Measurements from ENCODE around the gene EIF4B. TPM values are rescaled to one million over a fixed set of nuclear protein-coding genes. Genes with fewer than 3 reads are reported as not detected.
"Not testable (repeated sequence)": the region's sequence is repeated elsewhere in the genome, so short reads cannot be mapped to it uniquely, and the experiment has no call there.

EIF4B gene
- total and polyA plus RNA-seq, 3 experiments from 2014 or later = 114 to 660 (median 644) TPM

DNA sequence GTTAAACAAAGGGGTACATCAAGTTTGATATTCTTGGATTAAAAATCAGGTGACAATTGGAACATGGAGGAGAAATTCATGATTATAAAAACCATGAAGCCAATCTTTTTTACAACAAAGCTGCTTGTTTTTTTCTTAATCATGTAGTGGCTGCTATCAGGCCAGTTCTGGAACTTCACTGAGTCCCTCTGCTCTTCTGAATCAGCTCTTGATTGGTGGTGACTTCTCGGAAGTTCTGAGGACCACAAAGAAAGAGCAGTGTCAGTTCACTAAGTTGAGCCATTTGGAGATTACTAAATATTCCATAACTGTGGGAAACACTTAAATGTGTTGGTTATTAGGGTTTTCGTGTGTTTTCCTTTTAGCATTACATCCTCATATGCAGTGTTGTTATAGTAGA is 8.5 kb downstream of the EIF4B start:
- no peaks in the 10 kb centered on the region for H3K27me3 ChIP-seq (ENCODE audit: insufficient read depth, low read length, poor library complexity, severe bottlenecking)
- ChIA-PET POLR2A (no interaction called here), CTCF (no interaction called here)
- Mint-ChIP-seq H3K27me3 (no peaks in the 10 kb centered on the region), H3K27ac (peak overlapping the region in 7 of 8 donors; percentile 1 to 55 (median 46)), H3K4me3 (no peak overlapping the region), H3K4me1 (peaks cover 41 to 58% (median 46%) of the 10 kb centered on the region in 3 donors), H3K9me3 (no peaks in the 10 kb centered on the region), H3K36me3 (peaks cover 7 to 72% (median 13%) of the 10 kb centered on the region in 3 donors)
- H3K36me3 ChIP-seq (ENCODE audit: insufficient read depth, low read length) = peaks cover 35% of the 10 kb centered on the region
- no peak overlapping the region for H3K27ac ChIP-seq (ENCODE audit: low read depth, low read length)
- DNase-seq = no peak
- peaks cover 23% of the 10 kb centered on the region for H3K4me1 ChIP-seq (ENCODE audit: insufficient read depth, low read length)
- H3K9me3 ChIP-seq (ENCODE audit: low read length) = no peaks in the 10 kb centered on the region
- no peak overlapping the region for H3K4me3 ChIP-seq (ENCODE audit: low read length)

DNA sequence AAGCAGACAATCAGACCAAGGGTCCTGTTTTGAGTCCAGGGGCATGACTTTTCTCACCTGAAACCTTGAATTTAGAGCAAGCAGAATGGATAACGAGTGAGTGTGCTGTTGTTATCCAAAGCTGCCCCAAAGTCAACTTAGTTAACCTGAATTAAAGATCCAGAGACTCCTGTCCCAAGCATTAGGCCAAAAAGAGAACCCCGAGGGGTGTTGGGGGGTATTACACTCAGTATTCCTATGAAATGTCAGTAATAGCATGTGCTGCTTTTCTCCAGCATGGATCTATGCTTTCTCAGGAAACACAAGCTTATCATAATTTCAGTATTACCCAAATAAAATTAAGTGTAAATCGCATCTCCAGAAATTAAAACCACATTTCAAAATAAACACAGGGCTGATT is 19.0 kb downstream of the EIF4B start:
- no peak for DNase-seq
- peaks cover 61% of the 10 kb centered on the region for H3K36me3 ChIP-seq (ENCODE audit: insufficient read depth, low read length)
- CTCF ChIA-PET = interaction anchor here (1.1 to 1.3 kb wide), 2 partner anchors 23 to 41 kb away, joined by 3 read pairs; no protein-coding TSS in a partner anchor
- Mint-ChIP-seq H3K4me1 (peaks cover 0 to 6% (median 2%) of the 10 kb centered on the region in 3 donors), H3K27ac (peak overlapping the region in 1 of 8 donors; percentile 14), H3K36me3 (peaks cover 20 to 84% (median 21%) of the 10 kb centered on the region in 3 donors), H3K9me3 (no peaks in the 10 kb centered on the region), H3K4me3 (no peak overlapping the region), H3K27me3 (no peaks in the 10 kb centered on the region)
- no peaks in the 10 kb centered on the region for H3K9me3 ChIP-seq (ENCODE audit: low read length)
- H3K27me3 ChIP-seq (ENCODE audit: insufficient read depth, low read length, poor library complexity, severe bottlenecking) = no peaks in the 10 kb centered on the region
- H3K27ac ChIP-seq (ENCODE audit: low read depth, low read length) = no peak overlapping the region
- H3K4me1 ChIP-seq (ENCODE audit: insufficient read depth, low read length) = no peaks in the 10 kb centered on the region
- POLR2A ChIA-PET = interaction anchor here (1.0 to 1.1 kb wide), 2 partner anchors 8 to 22 kb away, joined by 3 read pairs; no protein-coding TSS in a partner anchor
- H3K4me3 ChIP-seq (ENCODE audit: low read length) = no peak overlapping the region

GRCh38 chr12:53027014-53027413 is 20.8 kb downstream of the EIF4B start:
- H3K27me3 Mint-ChIP-seq; H3K4me3 ChIP-seq (ENCODE audit: low read length); DNase-seq; H3K4me1 ChIP-seq (ENCODE audit: insufficient read depth, low read length); H3K27me3 ChIP-seq (ENCODE audit: insufficient read depth, low read length, poor library complexity, severe bottlenecking); POLR2A ChIA-PET; H3K4me3 Mint-ChIP-seq; H3K27ac Mint-ChIP-seq; H3K4me1 Mint-ChIP-seq; H3K9me3 ChIP-seq (ENCODE audit: low read length); H3K9me3 Mint-ChIP-seq; H3K27ac ChIP-seq (ENCODE audit: low read depth, low read length): not testable (repeated sequence)
- peaks cover 24 to 83% (median 24%) of the 10 kb centered on the region in 3 donors for H3K36me3 Mint-ChIP-seq
- CTCF ChIA-PET = interaction anchor here (1.0 to 1.2 kb wide), 2 partner anchors 20 kb away, joined by 3 read pairs; no protein-coding TSS in a partner anchor
- H3K36me3 ChIP-seq (ENCODE audit: insufficient read depth, low read length) = peaks cover 56% of the 10 kb centered on the region

DNA sequence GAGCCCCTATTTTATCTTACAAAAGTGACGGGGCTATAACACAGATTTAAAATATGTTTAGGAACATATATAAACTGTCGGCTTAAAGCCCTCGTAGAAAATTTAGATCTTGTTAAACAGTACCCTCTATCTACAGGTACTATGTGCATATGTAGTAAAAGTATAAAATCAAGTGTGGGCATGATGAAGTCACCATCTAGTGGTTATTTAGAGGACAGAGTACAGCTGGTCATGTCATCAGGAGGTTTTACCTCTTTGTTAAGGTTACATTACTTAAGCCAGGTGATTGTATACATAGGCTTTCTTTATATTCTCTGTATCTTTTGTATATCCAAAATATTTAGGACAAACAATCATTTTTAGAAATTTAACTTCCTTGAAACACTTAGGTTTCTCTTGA is 25.4 kb downstream of the EIF4B start:
- peaks cover 13 to 81% (median 28%) of the 10 kb centered on the region in 3 donors for H3K36me3 Mint-ChIP-seq
- POLR2A ChIA-PET = interaction anchor here (0.6 kb wide), 1 partner anchor 469 kb away, joined by 3 read pairs; the partner anchor contains the start of gene TARBP2
- H3K9me3 ChIP-seq (ENCODE audit: low read length) = no peaks in the 10 kb centered on the region
- H3K27ac Mint-ChIP-seq = peak overlapping the region in 1 of 8 donors; percentile 94
- H3K4me1 Mint-ChIP-seq = peaks cover 0 to 6% (median 4%) of the 10 kb centered on the region in 3 donors
- no peaks in the 10 kb centered on the region for H3K9me3 Mint-ChIP-seq
- H3K4me3 ChIP-seq (ENCODE audit: low read length) = no peak overlapping the region
- H3K36me3 ChIP-seq (ENCODE audit: insufficient read depth, low read length) = peaks cover 43% of the 10 kb centered on the region
- DNase-seq = no peak
- CTCF ChIA-PET = interaction anchor here (0.9 kb wide), 1 partner anchor 51 kb away, joined by 3 read pairs; no protein-coding TSS in a partner anchor
- H3K27ac ChIP-seq (ENCODE audit: low read depth, low read length) = no peak overlapping the region
- H3K27me3 Mint-ChIP-seq = no peaks in the 10 kb centered on the region
- H3K4me3 Mint-ChIP-seq = no peak overlapping the region
- H3K27me3 ChIP-seq (ENCODE audit: insufficient read depth, low read length, poor library complexity, severe bottlenecking) = no peaks in the 10 kb centered on the region
- H3K4me1 ChIP-seq (ENCODE audit: insufficient read depth, low read length) = no peaks in the 10 kb centered on the region

- H3K27ac ChIP-seq (ENCODE audit: low read depth, low read length); H3K9me3 Mint-ChIP-seq; H3K9me3 ChIP-seq (ENCODE audit: low read length); DNase-seq; POLR2A ChIA-PET; H3K4me1 ChIP-seq (ENCODE audit: insufficient read depth, low read length); H3K27me3 ChIP-seq (ENCODE audit: insufficient read depth, low read length, poor library complexity, severe bottlenecking); H3K4me1 Mint-ChIP-seq; H3K27me3 Mint-ChIP-seq; H3K4me3 ChIP-seq (ENCODE audit: low read length): not testable (repeated sequence)
- CTCF ChIA-PET = interaction anchor here (0.7 kb wide), 1 partner anchor 14 kb away, joined by 3 read pairs; no protein-coding TSS in a partner anchor
- peak overlapping the region in 1 of 7 donors; percentile 23 for H3K4me3 Mint-ChIP-seq
- peaks cover 47% of the 10 kb centered on the region for H3K36me3 ChIP-seq (ENCODE audit: insufficient read depth, low read length)
- peak overlapping the region in 2 of 8 donors; percentile 46 to 56 for H3K27ac Mint-ChIP-seq
- peaks cover 7 to 82% (median 28%) of the 10 kb centered on the region in 3 donors for H3K36me3 Mint-ChIP-seq
These were observed 27.6 kb downstream of the EIF4B start for GRCh38 chr12:53033832-53034231.

- H3K36me3 ChIP-seq (ENCODE audit: insufficient read depth, low read length) = peaks cover 52% of the 10 kb centered on the region
- H3K27ac Mint-ChIP-seq = peak overlapping the region in 4 of 8 donors; percentile 46 to 74 (median 69)
- H3K9me3 ChIP-seq (ENCODE audit: low read length) = no peaks in the 10 kb centered on the region
- H3K9me3 Mint-ChIP-seq = no peaks in the 10 kb centered on the region
- CTCF ChIA-PET = interaction anchor here (0.7 to 1.4 kb wide), 2 partner anchors 13 to 18 kb away, joined by 3 to 4 read pairs; no protein-coding TSS in a partner anchor
- no peaks in the 10 kb centered on the region for H3K27me3 Mint-ChIP-seq
- H3K36me3 Mint-ChIP-seq = peaks cover 11 to 83% (median 32%) of the 10 kb centered on the region in 3 donors
- H3K4me1 Mint-ChIP-seq = peaks cover 11 to 14% (median 13%) of the 10 kb centered on the region in 3 donors
- POLR2A ChIA-PET = interaction anchor here (0.7 kb wide), 1 partner anchor 18 kb away, joined by 5 read pairs; no protein-coding TSS in a partner anchor
- no peak for DNase-seq
- H3K4me3 ChIP-seq (ENCODE audit: low read length) = no peak overlapping the region
- peaks cover 12% of the 10 kb centered on the region for H3K4me1 ChIP-seq (ENCODE audit: insufficient read depth, low read length)
- H3K27me3 ChIP-seq (ENCODE audit: insufficient read depth, low read length, poor library complexity, severe bottlenecking) = no peaks in the 10 kb centered on the region
- H3K27ac ChIP-seq (ENCODE audit: low read depth, low read length) = no peak overlapping the region
- H3K4me3 Mint-ChIP-seq = no peak overlapping the region
These were observed 28.2 kb downstream of the EIF4B start for GRCh38 chr12:53034459-53034858.

DNA sequence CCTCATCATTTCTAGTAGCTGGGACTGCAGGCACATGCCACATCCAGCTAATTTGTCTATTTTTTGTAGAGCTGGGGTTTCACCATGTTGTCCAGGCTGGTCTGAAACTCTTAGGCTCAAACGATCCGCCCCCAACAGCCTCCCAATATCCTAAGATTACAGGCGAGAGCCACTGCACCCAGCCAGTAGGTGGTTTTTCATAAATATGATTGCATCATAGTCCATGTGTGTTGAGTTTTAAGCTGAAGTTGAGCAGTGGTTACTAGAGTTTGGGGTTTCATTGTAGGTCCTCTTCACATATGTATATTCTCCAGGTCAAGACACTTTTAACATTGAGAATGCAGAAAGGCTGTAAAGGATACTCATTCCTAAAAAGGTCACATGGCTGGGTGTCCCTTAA is 30.5 kb downstream of the EIF4B start:
- peaks cover 6 to 85% (median 27%) of the 10 kb centered on the region in 3 donors for H3K36me3 Mint-ChIP-seq

DNA sequence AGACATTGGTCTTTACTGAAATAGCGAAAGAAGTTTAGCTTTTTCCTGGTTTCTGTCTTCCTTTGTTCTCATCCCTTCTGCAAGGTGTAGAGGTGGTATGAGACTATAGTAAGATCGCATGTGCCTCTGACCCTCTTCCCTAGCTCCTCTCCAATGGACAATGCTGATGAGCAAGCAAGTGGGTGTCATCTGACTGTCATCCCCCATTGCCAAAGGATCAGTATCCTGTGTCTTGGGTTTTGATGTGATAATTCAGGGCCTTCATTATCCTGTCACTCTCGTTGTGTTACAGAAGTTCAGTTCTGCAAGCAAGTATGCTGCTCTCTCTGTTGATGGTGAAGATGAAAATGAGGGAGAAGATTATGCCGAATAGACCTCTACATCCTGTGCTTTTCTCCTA is 33.6 kb downstream of the EIF4B start:
- H3K27ac ChIP-seq (ENCODE audit: low read depth, low read length) = no peak overlapping the region
- Mint-ChIP-seq H3K9me3 (no peaks in the 10 kb centered on the region), H3K27ac (peak overlapping the region in 1 of 8 donors; percentile 49), H3K4me3 (peak overlapping the region in 2 of 7 donors; percentile 19 to 56), H3K36me3 (peaks cover 6 to 66% (median 13%) of the 10 kb centered on the region in 3 donors), H3K27me3 (peaks cover 0 to 1% of the 10 kb centered on the region in 2 donors), H3K4me1 (peaks cover 10 to 14% (median 13%) of the 10 kb centered on the region in 3 donors)
- no peaks in the 10 kb centered on the region for H3K9me3 ChIP-seq (ENCODE audit: low read length)
- no peak for DNase-seq
- ChIA-PET CTCF (no interaction called here), POLR2A (no interaction called here)
- no peaks in the 10 kb centered on the region for H3K27me3 ChIP-seq (ENCODE audit: insufficient read depth, low read length, poor library complexity, severe bottlenecking)
- H3K4me3 ChIP-seq (ENCODE audit: low read length) = no peak overlapping the region
- peaks cover 36% of the 10 kb centered on the region for H3K36me3 ChIP-seq (ENCODE audit: insufficient read depth, low read length)
- peaks cover 12% of the 10 kb centered on the region for H3K4me1 ChIP-seq (ENCODE audit: insufficient read depth, low read length)

More for the DNA sequence above, 30.5 kb downstream of the EIF4B start:
- no peaks in the 10 kb centered on the region for H3K27me3 ChIP-seq (ENCODE audit: insufficient read depth, low read length, poor library complexity, severe bottlenecking)
- no peak overlapping the region for H3K4me3 Mint-ChIP-seq
- H3K27ac ChIP-seq (ENCODE audit: low read depth, low read length) = no peak overlapping the region
- H3K27ac Mint-ChIP-seq = peak overlapping the region in 2 of 8 donors; percentile 42 to 48
- H3K36me3 ChIP-seq (ENCODE audit: insufficient read depth, low read length) = peaks cover 48% of the 10 kb centered on the region
- H3K9me3 Mint-ChIP-seq = no peaks in the 10 kb centered on the region
- H3K9me3 ChIP-seq (ENCODE audit: low read length) = no peaks in the 10 kb centered on the region
- H3K4me1 Mint-ChIP-seq = peaks cover 10 to 14% (median 13%) of the 10 kb centered on the region in 3 donors
- no peak for DNase-seq
- ChIA-PET POLR2A (no interaction called here), CTCF (interaction anchor here (3.6 kb wide), 1 partner anchor 11 kb away, joined by 26 read pairs; no protein-coding TSS in a partner anchor)
- H3K4me3 ChIP-seq (ENCODE audit: low read length) = no peak overlapping the region
- no peaks in the 10 kb centered on the region for H3K27me3 Mint-ChIP-seq
- H3K4me1 ChIP-seq (ENCODE audit: insufficient read depth, low read length) = peaks cover 12% of the 10 kb centered on the region

Data from CD8-positive, alpha-beta memory T cell (primary cell).